DMS153 treated with DMSO at 0.1 percent for 48 hours (cell line): Measurements from ENCODE around the gene ANKRD39.

Source experiments
- DNase-seq: peaks from one replicate; lab custom pipeline; 2025; ENCODE audit not compliant: unreplicated experiment; lab: John Stamatoyannopoulos, UW

ANKRD39 gene

GRCh38 chr2:96888072-96889011 lies 30.5 kb upstream of the ANKRD39 start:
- DNase-seq = peak; percentile 82

DNA sequence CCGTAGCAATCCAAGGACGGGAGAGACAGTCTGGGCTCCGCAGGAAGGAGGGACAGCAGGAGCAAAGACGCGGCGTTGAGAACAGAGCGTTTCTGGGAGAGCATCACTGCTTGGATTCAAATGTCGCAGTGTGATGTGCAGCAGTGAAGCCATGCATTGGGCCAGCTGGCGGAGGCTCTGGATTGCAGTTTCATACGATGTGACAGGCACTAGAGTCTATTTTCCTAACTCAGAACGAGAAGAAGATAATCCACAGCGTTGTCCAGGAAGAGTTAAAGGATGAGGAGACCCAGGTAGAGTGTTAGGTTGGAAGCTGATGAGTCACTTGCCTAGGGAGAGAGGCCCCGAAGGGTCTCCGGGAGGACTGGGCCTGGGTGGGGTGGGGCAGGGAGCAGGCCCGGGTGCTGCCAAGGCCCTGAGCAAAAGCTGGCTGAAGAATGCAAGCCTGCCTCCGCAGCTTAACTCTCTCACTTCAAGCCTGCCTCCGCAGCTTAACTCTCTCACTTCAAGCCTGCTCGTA lies 29.7 kb upstream of the ANKRD39 start:
- no peak for DNase-seq

GRCh38 chr2:96885432-96886347 lies 27.9 kb upstream of the ANKRD39 start:
- no peak for DNase-seq

DNA sequence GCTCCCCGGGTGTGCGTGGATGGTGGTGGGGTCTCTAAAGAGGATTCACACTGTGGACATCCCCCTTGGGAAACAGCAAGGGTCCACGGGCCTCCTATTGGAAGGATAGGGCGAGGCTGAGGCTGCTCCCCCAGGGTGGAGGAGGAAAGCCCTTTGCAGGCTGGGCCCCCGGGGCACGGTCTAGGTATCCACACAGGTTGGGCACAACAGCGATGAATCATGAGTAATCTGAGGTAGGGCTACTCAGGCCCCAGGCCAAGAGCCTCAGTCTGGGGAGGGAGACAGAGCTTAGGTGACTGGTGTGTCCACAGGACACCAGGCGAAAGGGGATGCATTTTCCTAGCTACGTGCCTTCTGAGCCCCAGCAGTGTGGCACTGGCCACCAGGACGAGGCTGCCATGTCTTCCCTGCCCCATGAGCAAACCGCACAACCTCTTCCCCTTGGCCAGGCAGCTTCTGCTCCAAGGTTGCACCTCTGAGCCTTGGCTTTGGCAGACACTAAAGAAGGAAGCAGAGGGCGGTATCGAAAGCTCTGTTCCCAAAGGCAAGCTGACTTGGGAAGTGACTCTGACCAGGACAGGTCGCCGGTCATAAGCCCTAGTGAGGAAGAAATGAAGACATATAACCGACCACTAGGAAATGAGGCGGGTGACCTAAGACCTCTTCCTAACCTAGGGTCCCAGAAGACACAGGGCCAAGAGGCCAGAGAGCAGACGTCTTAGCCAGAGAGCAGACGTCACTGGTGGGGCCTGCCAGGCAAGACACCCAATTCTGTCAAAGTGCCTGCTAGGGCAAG lies 26.7 kb upstream of the ANKRD39 start:
- DNase-seq = no peak

DNA sequence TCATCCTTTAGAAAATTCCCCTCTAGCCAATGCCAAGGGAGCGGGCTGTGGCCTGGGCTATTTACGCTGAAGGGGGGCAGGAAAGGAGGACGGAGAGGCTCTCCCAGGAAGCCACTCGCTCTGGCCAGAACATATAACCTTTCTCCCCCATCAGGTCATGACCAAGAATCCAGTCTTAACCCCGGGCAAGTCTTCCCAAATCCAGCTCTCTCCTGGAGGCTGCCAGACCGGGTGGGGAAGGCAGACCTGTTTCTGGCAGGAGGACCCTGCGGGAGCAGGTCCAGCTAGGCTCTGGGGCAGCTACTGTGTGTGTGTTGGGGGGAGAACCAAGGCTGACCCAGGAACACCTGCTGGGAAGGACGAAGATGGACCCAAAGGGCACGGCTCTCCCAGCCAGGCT lies 25.5 kb upstream of the ANKRD39 start:
- DNase-seq = no peak

GRCh38 chr2:96882906-96883305 lies 25.1 kb upstream of the ANKRD39 start:
- no peak for DNase-seq

DNA sequence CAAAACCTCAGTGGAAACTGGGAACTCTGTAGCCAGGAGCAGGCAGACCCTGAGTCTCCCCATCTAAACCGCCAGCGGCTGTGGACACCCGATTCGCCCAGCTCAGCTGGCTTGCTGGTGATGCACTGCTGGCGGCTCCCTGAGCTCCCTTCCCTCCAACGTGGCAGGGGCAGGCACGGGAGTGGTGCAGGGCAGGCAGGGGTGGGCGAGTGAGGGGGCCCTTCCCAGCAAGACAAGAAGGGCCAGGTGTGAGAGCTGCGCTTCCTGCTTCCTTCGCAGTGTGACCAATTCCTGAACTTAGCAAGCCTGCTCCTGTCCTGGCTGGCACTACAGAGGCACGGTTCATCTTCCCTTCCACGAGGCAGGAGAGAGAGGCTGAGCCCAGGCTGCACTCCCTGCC lies 24.4 kb upstream of the ANKRD39 start:
- no peak for DNase-seq

DNA sequence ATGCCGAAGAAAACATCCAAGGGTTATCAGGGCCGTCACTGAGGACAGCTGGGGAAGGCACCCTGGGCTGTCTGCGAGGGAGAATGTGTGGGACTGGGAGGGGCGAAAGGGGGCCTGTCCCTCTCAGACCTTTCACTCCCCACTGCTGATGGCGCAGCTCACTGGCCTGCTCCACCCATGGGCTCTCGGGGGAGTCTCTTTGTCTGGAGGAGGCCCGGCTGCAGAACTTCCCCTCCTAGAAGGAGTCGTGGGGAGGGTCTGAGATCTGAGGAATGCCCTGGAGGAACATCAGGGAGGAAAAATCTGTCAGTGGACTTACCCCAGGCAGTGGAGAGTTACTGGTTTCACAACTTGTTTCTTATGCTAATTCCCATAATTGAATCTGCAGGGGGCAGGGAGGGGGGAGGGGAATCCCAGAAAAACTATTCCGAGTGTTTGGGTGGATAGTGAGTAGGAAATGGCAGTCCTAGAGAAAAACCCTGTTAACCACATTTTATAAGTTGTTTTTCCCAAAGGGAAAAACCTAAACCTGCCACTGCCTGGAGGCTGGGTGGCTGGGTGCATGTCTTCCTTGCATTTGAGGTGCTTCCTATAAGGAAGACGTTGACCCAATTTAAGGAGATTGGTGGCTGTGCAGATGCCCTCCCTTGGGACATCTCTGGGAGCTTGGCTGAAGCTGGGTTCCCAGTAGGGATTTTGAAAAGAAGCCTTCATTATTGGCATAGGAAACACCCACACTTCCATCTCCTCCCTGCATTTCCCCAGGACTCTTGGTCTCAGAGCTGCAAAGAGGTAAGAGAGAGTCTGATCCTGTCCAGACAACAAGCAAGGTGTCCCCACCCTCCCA lies 23.8 kb upstream of the ANKRD39 start:
- no peak for DNase-seq

- DNase-seq = no peak
These were observed 23.1 kb upstream of the ANKRD39 start for GRCh38 chr2:96880891-96881273.

DNA sequence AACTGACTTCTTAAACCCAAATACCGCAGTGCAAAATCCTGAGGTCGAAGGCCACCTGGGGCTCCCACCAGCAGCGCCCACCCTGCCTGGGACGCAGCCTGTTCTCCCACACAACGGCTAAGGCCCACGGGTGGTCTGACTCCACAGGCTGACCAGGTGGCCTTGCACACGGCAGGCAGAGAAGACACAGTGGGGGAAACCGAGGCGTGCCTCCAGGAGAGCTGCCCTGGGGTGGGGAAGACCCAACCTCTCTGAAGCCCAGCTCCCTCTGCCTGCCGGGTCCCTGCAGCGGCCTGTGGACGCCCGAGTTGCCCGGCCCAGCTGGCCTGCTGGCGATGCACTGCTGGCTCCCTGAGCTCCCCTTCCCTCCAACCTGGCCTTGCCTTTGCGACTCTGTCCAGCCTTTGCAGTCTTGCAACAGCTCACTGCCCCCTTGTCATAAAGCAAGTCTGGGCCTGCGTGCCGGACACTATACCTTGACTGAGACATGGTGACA lies 21.8 kb upstream of the ANKRD39 start:
- no peak for DNase-seq

DNA sequence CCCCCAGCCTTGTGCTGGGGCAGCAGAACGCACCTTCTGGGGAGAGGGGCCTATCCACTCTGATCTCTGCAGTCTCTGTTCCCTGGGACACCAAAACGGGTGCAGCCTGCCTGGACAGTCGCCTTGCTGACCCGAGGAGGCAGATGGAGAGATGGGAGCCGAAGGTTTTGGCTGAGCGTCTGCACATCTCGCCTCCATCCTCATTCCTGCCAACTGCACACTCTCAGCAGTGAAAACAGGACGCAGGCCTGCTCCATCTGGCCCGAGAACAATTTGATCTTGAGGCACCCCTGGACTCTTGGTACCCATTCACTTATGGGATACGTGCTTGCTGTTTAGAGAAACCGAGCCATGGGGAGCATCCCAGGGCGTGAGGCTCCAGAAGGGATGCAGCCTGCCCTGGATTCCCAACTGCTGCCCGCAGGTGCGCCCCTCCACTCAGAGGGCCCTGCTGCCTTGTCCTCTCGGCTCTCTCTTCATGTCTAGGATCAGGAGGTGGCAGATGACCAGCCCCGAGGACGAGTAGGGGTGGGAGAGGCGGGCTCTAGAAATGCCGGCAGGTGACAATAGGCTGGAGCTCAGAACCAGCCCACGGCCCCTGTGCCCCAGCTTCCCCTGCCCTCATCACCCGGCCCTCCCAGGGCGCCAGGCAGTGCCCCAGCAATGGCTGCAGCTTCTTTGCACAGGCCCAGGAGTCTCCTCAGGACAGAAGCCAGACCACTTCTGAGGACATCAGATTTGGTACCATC lies 21.2 kb upstream of the ANKRD39 start:
- no peak for DNase-seq

GRCh38 chr2:96878171-96878570 lies 20.4 kb upstream of the ANKRD39 start:
- DNase-seq = no peak

DNA sequence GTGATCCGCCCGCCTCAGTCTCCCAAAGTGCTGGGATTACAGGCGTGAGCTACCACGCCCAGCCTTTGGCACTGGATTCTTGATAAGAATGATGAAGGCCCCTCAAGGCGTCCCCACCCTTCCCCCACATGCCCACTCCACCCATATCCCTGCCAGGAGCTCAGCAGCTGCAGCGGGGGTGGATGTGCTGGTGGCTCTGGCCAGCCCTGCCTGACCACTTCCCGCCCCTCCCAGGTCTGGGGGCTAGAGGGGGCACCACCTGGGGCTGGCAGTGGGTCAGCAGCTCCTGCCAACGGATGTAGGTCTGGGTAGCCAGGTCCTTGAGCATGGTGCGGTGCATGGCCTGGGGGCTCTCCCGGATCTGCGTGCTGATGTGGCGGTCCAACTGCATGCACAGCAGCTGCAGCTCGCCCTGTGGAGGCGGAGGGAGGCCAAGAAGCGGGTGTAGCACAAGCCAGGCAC lies 19.8 kb upstream of the ANKRD39 start:
- no peak for DNase-seq

DNA sequence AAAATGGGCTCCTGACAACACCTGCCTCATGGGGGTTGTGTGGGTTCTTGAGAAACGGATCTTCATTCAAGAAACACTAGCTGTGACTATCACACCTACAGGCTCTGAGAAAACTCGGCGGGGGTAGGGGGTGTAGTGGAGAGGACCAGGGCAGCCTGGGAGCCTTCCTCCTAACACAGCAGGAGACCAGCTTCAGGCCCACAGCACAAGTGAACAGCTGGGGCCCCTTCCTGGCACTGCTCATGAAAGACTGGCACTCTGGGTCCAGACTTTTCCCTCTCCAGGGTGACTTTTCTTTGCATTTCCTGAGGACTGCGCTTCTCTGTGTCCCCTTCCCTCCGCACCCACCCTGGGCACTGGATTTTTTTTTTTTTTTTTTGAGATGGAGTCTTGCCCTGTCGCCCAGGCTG lies 19.2 kb upstream of the ANKRD39 start:
- no peak for DNase-seq

GRCh38 chr2:96876269-96877041 lies 18.6 kb upstream of the ANKRD39 start:
- DNase-seq = no peak

- DNase-seq = no peak
These were observed 17.9 kb upstream of the ANKRD39 start for GRCh38 chr2:96875498-96876268.

DNA sequence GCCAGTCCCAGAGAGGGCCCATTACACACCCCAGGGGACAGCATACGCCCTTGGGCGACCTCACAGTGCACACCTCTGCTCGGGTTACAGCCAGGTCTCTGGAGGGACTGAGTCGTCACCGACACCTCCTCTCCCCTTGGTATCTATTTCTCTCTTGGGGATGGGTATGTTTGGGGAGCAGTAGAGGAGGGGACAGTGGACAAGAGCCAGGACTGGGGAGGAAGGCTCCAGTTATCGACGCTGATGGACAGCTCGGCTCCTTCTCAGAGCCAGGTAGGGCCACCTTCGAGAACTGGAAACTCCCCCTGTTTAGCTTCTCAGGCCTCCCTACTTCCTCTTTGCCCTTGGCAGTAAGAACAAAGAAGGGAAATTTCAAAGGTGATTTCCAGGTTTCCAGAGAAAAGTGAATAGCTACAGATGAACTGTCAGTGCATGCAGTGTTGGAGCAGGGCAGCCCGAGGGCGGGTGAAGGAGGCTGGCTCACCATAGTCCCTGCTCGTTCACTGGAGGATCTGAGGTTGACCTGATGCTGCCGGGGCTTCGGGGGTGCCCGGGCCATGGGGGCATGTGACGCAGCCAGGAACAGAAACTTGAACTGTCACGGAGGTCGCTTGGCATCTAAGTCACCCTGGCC lies 16.5 kb upstream of the ANKRD39 start:
- DNase-seq = no peak
